Glomerular visceral epithelial cell (primary cell): ENCODE measurements around the gene VPS37B.

Source experiments
- DNase-seq: peaks from one replicate; pipeline ENCODE4 v3.0.0-alpha.2; 2016; ENCODE audit errors: extremely low spot score

The VPS37B gene

DNA sequence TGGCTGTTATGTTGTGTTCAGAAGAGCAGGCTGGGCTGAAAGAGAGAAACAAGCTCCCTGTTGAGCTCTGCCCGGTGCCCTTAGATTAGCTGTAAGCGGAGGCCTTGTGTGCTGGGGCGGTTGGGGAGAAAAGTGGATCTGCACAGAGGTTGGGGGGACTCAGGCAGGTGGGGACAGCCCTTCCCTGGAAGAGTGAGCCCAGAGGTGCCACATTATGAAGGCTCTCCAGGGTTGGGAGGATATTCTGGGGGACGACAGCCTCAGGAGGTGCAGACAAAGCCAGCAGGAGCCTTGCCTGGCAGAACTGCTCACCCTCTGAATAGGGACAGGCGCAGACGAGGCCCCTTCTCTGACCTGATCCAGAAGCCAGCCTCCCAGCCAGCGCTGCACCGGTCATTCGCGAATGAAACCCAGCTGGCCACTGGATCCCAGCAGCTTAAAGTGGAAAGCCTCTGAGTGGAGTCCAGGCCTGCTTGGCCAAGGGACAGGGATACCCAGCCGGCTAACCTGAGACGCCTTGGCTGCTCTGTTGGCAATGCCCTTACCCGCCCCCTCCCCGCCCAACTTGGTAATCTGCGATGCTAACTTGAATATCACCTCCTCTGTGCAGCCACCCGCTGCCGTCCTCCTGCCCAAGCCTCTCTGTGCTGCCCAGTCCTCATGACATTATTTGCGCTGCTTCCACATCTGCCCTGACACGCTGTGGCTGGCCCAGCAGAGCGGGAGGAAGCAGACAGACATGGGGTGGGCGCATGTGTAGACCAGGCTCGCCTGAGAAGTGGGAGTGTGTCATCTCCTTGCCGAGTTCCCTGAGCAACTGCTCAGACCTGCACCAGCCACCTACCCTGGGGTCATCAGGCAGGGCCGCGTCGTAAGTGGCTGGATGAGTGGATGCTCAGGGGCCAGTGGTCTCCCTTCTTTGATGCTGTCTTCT lies 55.1 kb downstream of the VPS37B start:
- peak; percentile 39 for DNase-seq

DNA sequence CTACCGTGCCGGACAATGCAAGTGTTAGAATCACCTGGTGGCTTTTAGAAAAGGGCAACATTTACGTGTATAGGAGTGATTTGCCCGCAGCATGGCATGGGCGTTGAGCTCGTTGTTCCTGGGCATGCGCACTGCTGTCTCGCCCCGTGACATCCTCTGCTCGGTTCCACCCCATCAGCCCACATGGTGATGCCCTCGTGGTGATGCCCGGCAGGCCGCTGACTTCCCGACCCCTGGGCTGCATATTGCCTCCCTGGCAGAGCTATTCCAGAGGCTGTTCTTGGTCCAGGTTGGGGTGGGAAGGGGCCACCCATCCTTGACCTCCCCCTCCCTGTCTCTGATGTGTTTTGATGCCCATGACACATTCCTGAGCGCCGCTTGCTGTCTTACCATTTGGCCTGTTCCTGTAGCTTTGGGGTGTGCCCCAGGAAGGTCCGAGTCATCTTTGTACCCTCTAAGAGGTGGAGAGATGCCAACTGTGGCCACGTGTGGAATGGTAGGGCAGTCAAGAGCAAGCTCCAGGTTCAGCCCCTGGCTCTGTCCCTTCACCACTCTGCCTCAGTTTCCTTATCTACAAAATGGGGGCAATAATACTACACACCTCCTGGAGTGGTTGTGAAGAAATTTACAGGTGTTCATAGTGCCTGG lies 55.9 kb downstream of the VPS37B start:
- DNase-seq, result peak; percentile 39

- no peak for DNase-seq
Measured at GRCh38 chr12:122838841-122839240, 57.1 kb downstream of the VPS37B start.

DNA sequence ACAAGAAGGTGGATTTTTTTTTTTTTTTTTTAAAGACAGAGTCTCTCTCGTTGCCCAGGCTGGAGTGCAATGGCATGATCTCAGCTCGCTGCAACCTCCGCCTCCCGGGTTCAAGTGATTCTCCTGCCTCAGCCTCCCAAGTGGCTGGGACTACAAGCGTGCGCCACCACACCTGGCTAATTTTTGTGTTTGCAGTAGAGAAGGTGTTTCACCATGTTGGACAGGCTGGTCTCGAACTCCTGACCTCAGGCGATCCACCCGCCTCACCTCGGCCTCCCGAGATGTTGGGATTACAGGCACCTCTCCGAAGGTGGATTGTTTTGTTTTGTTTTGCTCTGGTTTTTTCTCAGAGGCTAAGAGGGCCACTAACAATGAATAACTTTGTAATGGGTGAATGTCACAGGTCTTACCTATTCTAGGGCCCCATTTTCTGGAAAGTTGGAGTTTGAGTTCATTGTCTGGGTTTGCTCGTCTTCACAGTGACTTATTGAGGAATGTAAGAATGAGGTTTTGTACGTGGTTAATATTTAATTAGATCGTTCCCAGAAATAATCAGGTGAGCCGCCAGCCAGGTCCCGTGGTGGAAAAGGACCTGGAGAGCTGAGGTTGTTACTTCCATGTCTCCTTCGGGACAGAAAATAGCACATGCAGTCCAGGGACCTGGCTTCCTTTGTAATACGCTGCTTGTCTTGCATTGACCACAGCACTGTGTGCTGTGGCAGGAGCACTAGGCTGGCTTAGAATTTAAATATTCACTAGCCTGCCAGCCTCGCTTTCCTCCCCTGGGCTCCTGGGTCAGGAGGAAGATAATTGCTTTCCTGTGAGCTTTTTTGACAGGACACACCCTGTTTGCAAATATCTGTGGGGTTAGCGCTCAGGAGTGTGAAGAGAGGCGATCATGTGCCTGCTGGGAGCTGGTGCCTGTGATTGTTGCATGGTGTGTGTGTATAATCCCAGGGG lies 58.3 kb downstream of the VPS37B start:
- DNase-seq, result peak; percentile 64

- peak; percentile 43 for DNase-seq
Measured at GRCh38 chr12:122836027-122836921, 59.6 kb downstream of the VPS37B start.

- DNase-seq, result no peak
Measured at GRCh38 chr12:122835750-122836026, 60.2 kb downstream of the VPS37B start.

DNA sequence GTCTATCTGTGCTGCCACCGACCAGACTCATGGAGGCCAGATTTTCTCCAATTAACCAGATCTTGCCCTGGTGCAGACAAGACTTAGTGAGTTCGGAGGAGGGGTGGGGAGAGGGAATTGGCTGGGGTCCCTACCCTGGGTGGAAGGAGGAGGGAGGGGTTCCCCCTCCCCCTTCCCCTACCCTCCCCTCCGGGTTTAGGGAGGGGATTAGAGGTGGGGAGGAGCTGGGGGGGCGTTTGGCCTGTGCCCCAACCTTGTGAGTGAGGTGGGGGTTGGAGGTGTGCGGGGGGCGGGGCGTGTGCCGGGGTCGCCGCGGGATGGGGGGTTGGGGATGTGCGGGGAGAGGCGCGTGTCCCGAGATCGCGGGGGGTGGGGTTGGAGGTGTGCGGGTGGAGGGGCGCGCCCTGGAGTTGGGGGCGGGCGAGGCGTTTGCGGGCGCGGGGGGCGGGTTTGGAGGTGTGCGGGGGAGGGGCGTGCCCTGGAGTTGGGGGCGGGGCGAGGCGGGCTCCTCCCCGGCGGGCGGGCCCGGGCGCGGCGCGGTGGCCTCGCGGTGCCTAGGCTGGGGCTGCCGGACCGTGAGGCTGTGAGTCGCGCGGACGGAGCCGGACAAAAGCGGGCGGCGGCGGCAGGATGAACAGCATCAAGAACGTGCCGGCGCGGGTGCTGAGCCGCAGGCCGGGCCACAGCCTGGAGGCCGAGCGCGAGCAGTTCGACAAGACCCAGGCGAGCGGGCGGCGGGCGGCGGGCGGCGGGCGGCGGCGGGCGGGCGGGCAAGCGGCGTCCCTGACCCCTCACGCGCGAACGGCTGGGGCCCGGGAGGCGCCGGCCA lies 60.8 kb downstream of the VPS37B start, which contains the start of gene HIP1R:
HIP1R (plus strand) TSS at position 537 of the 829 bp plus-strand sequence; CDS start at position 631, 94 bp downstream.
- DNase-seq, result peak; percentile 37

- DNase-seq, result peak; percentile 71
Measured at GRCh38 chr12:122834104-122834920, 61.6 kb downstream of the VPS37B start.

DNA sequence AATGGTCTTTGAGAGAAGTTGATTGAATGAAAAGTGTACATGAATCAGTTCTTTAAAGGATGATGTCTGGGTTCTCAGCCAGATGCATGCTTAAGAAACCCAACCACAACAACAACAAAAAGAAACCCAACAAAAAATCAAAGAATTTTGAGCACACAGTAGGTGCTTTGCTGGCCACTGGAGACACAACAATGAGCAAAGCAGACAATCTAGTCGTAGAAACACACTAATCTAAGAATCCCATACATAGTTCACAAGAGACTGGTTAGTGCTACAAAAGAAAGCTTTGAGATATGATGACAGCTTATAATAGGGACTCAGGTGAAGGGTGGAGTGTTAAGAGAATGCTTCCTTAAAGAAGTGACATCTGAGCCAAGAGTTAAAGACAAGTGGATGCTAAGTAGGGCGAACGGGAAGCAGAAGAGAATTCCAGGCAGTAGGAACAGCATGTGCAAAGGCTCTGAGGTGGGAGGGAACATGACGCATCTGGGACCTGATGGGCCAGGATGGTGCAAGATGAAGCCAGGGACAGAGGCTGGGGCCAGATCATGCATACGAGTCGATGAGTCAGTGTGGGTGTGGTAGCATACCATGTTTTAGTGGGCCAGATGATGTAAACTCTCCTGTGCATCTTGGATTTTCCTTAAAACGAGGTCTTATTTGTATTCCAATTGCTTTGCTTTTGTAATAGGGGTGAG lies 65.3 kb downstream of the VPS37B start:
- DNase-seq, result peak; percentile 62

GRCh38 chr12:122827258-122827657 lies 68.7 kb downstream of the VPS37B start:
- no peak for DNase-seq

GRCh38 chr12:122825773-122826724 lies 69.9 kb downstream of the VPS37B start:
- peak; percentile 58 for DNase-seq

GRCh38 chr12:122823429-122823828 lies 72.5 kb downstream of the VPS37B start:
- DNase-seq, result no peak

GRCh38 chr12:122820838-122821271 lies 75.1 kb downstream of the VPS37B start:
- DNase-seq, result no peak

GRCh38 chr12:122820138-122820537 lies 75.8 kb downstream of the VPS37B start:
- no peak for DNase-seq

GRCh38 chr12:122819209-122819785 lies 76.6 kb downstream of the VPS37B start:
- DNase-seq, result no peak
